ENCODE results near the gene TTI1. TPM values are rescaled to one million over a fixed set of nuclear protein-coding genes. Genes with fewer than 3 reads are reported as not detected.

Gene TTI1
- total RNA-seq, 4 donors from 2014 or later, result 14.8 to 25.4 (median 20.3) TPM

Other genes starting within 250 kb of the TTI1 start
- 1 to 10 TPM in 3 of 4 donors, not detected in 1; 1.6 to 2.6 (median 2.4) TPM for gene VSTM2L, start 130.3 kb downstream of the TTI1 start, total RNA-seq
- gene RPRD1B, start 290 bp upstream of the TTI1 start, total RNA-seq, result 10 to 100 TPM; 25.2 to 61.0 (median 40.6) TPM
- 100 to 1,000 TPM in 1 of 4 donors, 10 to 100 TPM in 3; 12.8 to 152 (median 58.4) TPM for gene TGM2, start 131.8 kb upstream of the TTI1 start, total RNA-seq
- gene KIAA1755, start 227.3 kb upstream of the TTI1 start, total RNA-seq, result under 1 TPM in 3 of 4 donors, not detected in 1; 0.05 to 0.41 (median 0.38) TPM